Peyer's patch (tissue), 4 donors: ENCODE results near the gene GLB1L3.

Source experiments
- POLR2A ChIP-seq, 2 donors: fragments of 450-650 bp; IDR thresholded peaks; one replicate each; pipeline ENCODE4 v1.5.1; 2017; ENCODE audit warnings: antibody characterized with exemption in 2 of 2, mild to moderate bottlenecking in 2 of 2, moderate library complexity in 2 of 2
- TF ChIP-seq, protein P1 (sequence below), 6 experiments: fragments of 450-650 bp in 4 of 6; fragments of 200-600 bp in 2 of 6; sonication (generic) in 1 of 6; IDR thresholded peaks; one replicate each; pipeline ENCODE4 v1.5.1; 2017 to 2019; ENCODE audit warnings: antibody characterized with exemption in 6 of 6, mild to moderate bottlenecking in 3 of 6, moderate library complexity in 1 of 6

DNA sequence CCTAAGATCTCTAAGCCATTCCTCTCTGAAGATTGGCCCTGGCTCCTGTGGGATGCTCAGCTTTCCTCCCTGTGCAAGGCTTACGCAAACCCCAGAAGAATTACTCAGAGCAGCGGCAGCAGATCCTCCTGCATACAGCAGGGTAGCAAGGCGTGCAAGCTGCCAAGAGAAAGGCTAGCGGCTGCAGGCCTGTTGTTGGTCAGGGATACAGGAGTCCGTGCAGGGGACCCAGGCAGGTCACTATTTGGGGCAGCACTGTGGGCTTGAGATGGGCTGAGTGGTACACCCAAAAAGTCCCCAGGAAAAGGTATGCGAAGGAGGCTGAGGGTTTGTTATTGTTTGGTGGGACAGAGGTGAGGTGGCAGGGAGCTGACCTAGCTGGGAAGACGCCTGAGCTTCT, 57.1 kb downstream of the GLB1L3 start:
- TF ChIP-seq, protein P1, sequence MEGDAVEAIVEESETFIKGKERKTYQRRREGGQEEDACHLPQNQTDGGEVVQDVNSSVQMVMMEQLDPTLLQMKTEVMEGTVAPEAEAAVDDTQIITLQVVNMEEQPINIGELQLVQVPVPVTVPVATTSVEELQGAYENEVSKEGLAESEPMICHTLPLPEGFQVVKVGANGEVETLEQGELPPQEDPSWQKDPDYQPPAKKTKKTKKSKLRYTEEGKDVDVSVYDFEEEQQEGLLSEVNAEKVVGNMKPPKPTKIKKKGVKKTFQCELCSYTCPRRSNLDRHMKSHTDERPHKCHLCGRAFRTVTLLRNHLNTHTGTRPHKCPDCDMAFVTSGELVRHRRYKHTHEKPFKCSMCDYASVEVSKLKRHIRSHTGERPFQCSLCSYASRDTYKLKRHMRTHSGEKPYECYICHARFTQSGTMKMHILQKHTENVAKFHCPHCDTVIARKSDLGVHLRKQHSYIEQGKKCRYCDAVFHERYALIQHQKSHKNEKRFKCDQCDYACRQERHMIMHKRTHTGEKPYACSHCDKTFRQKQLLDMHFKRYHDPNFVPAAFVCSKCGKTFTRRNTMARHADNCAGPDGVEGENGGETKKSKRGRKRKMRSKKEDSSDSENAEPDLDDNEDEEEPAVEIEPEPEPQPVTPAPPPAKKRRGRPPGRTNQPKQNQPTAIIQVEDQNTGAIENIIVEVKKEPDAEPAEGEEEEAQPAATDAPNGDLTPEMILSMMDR (IDR thresholded peaks at IDR 0.05) = no peak
- no peak for TF ChIP-seq POLR2A (IDR thresholded peaks at IDR 0.05)
